Liver (tissue), 9 donors: ENCODE measurements around the gene MLEC. TPM values are rescaled to one million over a fixed set of nuclear protein-coding genes. Genes with fewer than 3 reads are reported as not detected.

Source experiments
- DNase-seq: peaks from one replicate; pipeline ENCODE4 v3.0.0-alpha.2; 2017; ENCODE audit warnings: low spot score
- H3K27ac ChIP-seq, 2 donors: one replicate each; pipeline ENCODE4 v1.7.0; 2013; ENCODE audit warnings: inconsistent platforms in 2 of 2, low read length in 2 of 2, control low read depth in 1 of 2, low read depth in 1 of 2, mild to moderate bottlenecking in 1 of 2
- H3K27me3 ChIP-seq, 4 donors: one replicate each; pipeline versions ENCODE4 v1.6.1 to v1.7.0; 2013; ENCODE audit warnings: low read length in 3 of 4, inconsistent platforms in 1 of 4, mild to moderate bottlenecking in 1 of 4, moderate library complexity in 1 of 4; ENCODE audit not compliant: control insufficient read depth in 4 of 4, insufficient read depth in 4 of 4
- H3K36me3 ChIP-seq, 4 donors: one replicate each; pipeline versions ENCODE4 v1.6.1 to v1.7.0; 2013; ENCODE audit warnings: low read length in 3 of 4, mild to moderate bottlenecking in 3 of 4, low read depth in 1 of 4, moderate library complexity in 1 of 4; ENCODE audit not compliant: control insufficient read depth in 4 of 4, insufficient read depth in 3 of 4
- H3K4me1 ChIP-seq, 4 donors: one replicate each; pipeline versions ENCODE4 v1.6.1 to v1.7.0; 2013; ENCODE audit warnings: low read length in 3 of 4, mild to moderate bottlenecking in 3 of 4, moderate library complexity in 1 of 4; ENCODE audit not compliant: control insufficient read depth in 4 of 4, insufficient read depth in 4 of 4
- H3K4me3 ChIP-seq, 3 donors: one replicate each; pipeline versions ENCODE4 v1.6.1 to v1.7.0; 2013; ENCODE audit warnings: low read length in 3 of 3, control low read depth in 1 of 3, low read depth in 1 of 3, mild to moderate bottlenecking in 1 of 3
- H3K9ac ChIP-seq, 2 donors: one replicate each; pipeline ENCODE4 v1.7.0; 2013; ENCODE audit warnings: low read length in 2 of 2, mild to moderate bottlenecking in 2 of 2, moderate library complexity in 2 of 2, control low read depth in 1 of 2, low read depth in 1 of 2
- H3K9me3 ChIP-seq, 4 donors: one replicate each; pipeline versions ENCODE4 v1.6.1 to v1.7.0; 2013; ENCODE audit warnings: low read length in 3 of 4; ENCODE audit not compliant: control insufficient read depth in 4 of 4
- ATF3 ChIP-seq: IDR thresholded peaks from 2 replicates; pipeline ENCODE4 v1.6.1; 2016; ENCODE audit warnings: antibody characterized with exemption
- CTCF ChIP-seq: fragments of 150-350 bp; IDR thresholded peaks from 2 replicates; pipeline ENCODE4 v1.5.1; 2017; ENCODE audit warnings: improper control_type of control experiment, low read depth, low read length; ENCODE audit not compliant: missing input control
- EGR1 ChIP-seq, 2 donors: IDR thresholded peaks; 2 replicates each; pipeline ENCODE4 v1.6.1; 2016 to 2018; ENCODE audit warnings: antibody characterized with exemption in 2 of 2, low read depth in 2 of 2
- FOXA1 ChIP-seq: IDR thresholded peaks from 2 replicates; pipeline ENCODE4 v1.6.1; 2016; ENCODE audit warnings: antibody characterized with exemption
- FOXA2 ChIP-seq: IDR thresholded peaks from 2 replicates; pipeline ENCODE4 v1.6.1; 2016; ENCODE audit warnings: antibody characterized with exemption
- GABPA ChIP-seq, 2 donors: IDR thresholded peaks in 1 of 2; conservative IDR thresholded peaks in 1 of 2; 2 replicates each; pipeline ENCODE4 v1.6.1; 2016; ENCODE audit warnings: antibody characterized with exemption in 2 of 2, mild to moderate bottlenecking in 1 of 2, moderate library complexity in 1 of 2
- HNF4A ChIP-seq, 2 donors: conservative IDR thresholded peaks; 2 replicates each; pipeline ENCODE4 v1.6.1; 2016; ENCODE audit warnings: antibody characterized with exemption in 2 of 2, mild to moderate bottlenecking in 2 of 2
- JUND ChIP-seq, 2 donors: IDR thresholded peaks; 2 replicates each; pipeline ENCODE4 v1.6.1; 2016; ENCODE audit warnings: antibody characterized with exemption in 2 of 2
- MAX ChIP-seq: IDR thresholded peaks from 2 replicates; pipeline ENCODE4 v1.6.1; 2016; ENCODE audit warnings: antibody characterized with exemption
- NR2F2 ChIP-seq: IDR thresholded peaks from 2 replicates; pipeline ENCODE4 v1.6.1; 2016; ENCODE audit warnings: antibody characterized with exemption
- RAD21 ChIP-seq, 2 donors: IDR thresholded peaks; 2 replicates each; pipeline ENCODE4 v1.6.1; 2016; ENCODE audit warnings: antibody characterized with exemption in 2 of 2, mild to moderate bottlenecking in 2 of 2
- REST ChIP-seq: IDR thresholded peaks from 2 replicates; pipeline ENCODE4 v1.6.1; 2016; ENCODE audit warnings: antibody characterized with exemption, mild to moderate bottlenecking
- RXRA ChIP-seq, 2 donors: IDR thresholded peaks; 2 replicates each; pipeline ENCODE4 v1.6.1; 2017 to 2018; ENCODE audit warnings: antibody characterized with exemption in 2 of 2, mild to moderate bottlenecking in 1 of 2
- SP1 ChIP-seq: IDR thresholded peaks from 2 replicates; pipeline ENCODE4 v1.6.1; 2018; ENCODE audit warnings: antibody characterized with exemption, mild to moderate bottlenecking
- TAF1 ChIP-seq: conservative IDR thresholded peaks from 2 replicates; pipeline ENCODE4 v1.6.1; 2016; ENCODE audit warnings: antibody characterized with exemption, mild to moderate bottlenecking
- YY1 ChIP-seq: IDR thresholded peaks from 2 replicates; pipeline ENCODE4 v1.6.1; 2016; ENCODE audit warnings: antibody characterized with exemption, mild to moderate bottlenecking
- ZBTB33 ChIP-seq: IDR thresholded peaks from 2 replicates; pipeline ENCODE4 v1.6.1; 2016; ENCODE audit warnings: antibody characterized with exemption
- WGBS: extraction: QIAGEN DNeasy Blood & Tissue Kit; methylation state at CpG from one replicate; pipeline ENCODE4 v1.1.7; 2013; 5-methylcytosine and 5-hydroxymethylcytosine counted together
- polyA plus RNA-seq, 2 donors: library from polyadenylated mRNA; stranded (reverse) in 1 of 2; unstranded in 1 of 2; fragments of 200-250 nt in 1 of 2; fragments of >200 nt in 1 of 2; fragmentation: Nextera tagmentation in 1 of 2; extraction: Ambion mirVana in 1 of 2; gene quantifications; one replicate each; pipeline versions ENCODE4 v1.2.1 to v1.2.3, GENCODE V29; 2013 to 2015
- total RNA-seq, 2 donors: library from RNA; depleted of rRNA; stranded (reverse); fragments of >200 nt; gene quantifications; one replicate each; pipeline ENCODE4 v1.2.3, GENCODE V29; 2014
- donor health status: healthy.
- donor health status: healthy.
- donor health status: healthy.
- donor health status: healthy.
- donor health status: healthy.

Gene MLEC
- total and polyA plus RNA-seq, 4 donors = 61.4 to 170 (median 115) TPM

- WGBS = 60% methylated on average over 3 of the region's 3 CpGs
- H3K4me1 ChIP-seq = peaks cover 9 to 58% (median 48%) of the 10 kb centered on the region in 4 donors
- no peak overlapping the region for H3K4me3 ChIP-seq
Measured at GRCh38 chr12:120690978-120691377, 4.0 kb downstream of the MLEC start.

GRCh38 chr12:120692524-120693033 is 5.6 kb downstream of the MLEC start:
- Histone ChIP-seq H3K27ac (peak overlapping the region; percentile 12 to 46), H3K9ac (no peak overlapping the region), H3K36me3 (peaks cover 9 to 33% (median 29%) of the 10 kb centered on the region in 4 donors), H3K27me3 (no peaks in the 10 kb centered on the region), H3K9me3 (no peaks in the 10 kb centered on the region), H3K4me3 (no peak overlapping the region), H3K4me1 (peaks cover 10 to 57% (median 46%) of the 10 kb centered on the region in 4 donors)
- no peak for DNase-seq
- 49% methylated on average over 11 of the region's 11 CpGs for WGBS
- TF ChIP-seq RAD21 (IDR thresholded peaks at IDR 0.05) = no peak
- TF ChIP-seq RXRA (IDR thresholded peaks at IDR 0.05) = peak; percentile 64 to 83
- TF ChIP-seq REST = no peak
- no peak for TF ChIP-seq ATF3
- TF ChIP-seq NR2F2 = peak; percentile 26
- peak in 1 of 2 donors; percentile 59 for TF ChIP-seq JUND (IDR thresholded peaks at IDR 0.05)
- TF ChIP-seq TAF1 = no peak
- TF ChIP-seq HNF4A (conservative IDR thresholded peaks at IDR 0.05) = peak; percentile 34 to 50
- no peak for TF ChIP-seq ZBTB33
- peak in 1 of 2 donors; percentile 36 for TF ChIP-seq GABPA (IDR thresholded peaks at IDR 0.05 in 1 of 2, conservative IDR thresholded peaks at IDR 0.05 in 1 of 2)
- TF ChIP-seq FOXA2 = no peak
- peak; percentile 49 for TF ChIP-seq YY1
- no peak for TF ChIP-seq CTCF

More at GRCh38 chr12:120690978-120691377, 4.0 kb downstream of the MLEC start:
- TF ChIP-seq GABPA (IDR thresholded peaks at IDR 0.05 in 1 of 2, conservative IDR thresholded peaks at IDR 0.05 in 1 of 2) = no peak
- TF ChIP-seq ATF3 = no peak
- TF ChIP-seq EGR1 (IDR thresholded peaks at IDR 0.05; ENCODE audit: low read depth in 2 of 2) = no peak
- TF ChIP-seq SP1 = no peak
- TF ChIP-seq FOXA1 = no peak
- no peak for TF ChIP-seq MAX
- no peak for TF ChIP-seq TAF1
- no peak for TF ChIP-seq JUND (IDR thresholded peaks at IDR 0.05)
- TF ChIP-seq NR2F2 = no peak
- no peak for TF ChIP-seq RXRA (IDR thresholded peaks at IDR 0.05)
- Histone ChIP-seq H3K27me3 (no peaks in the 10 kb centered on the region), H3K9me3 (no peaks in the 10 kb centered on the region), H3K9ac (no peak overlapping the region), H3K27ac (peak overlapping the region; percentile 40 to 63), H3K36me3 (peaks cover 4 to 19% (median 13%) of the 10 kb centered on the region in 4 donors)
- DNase-seq = no peak
